Measurements from ENCODE around the gene TEKTIP1.
A peak's percentile ranks its signal among the peaks of the same experiment; 100 is the strongest.

Gene TEKTIP1

DNA sequence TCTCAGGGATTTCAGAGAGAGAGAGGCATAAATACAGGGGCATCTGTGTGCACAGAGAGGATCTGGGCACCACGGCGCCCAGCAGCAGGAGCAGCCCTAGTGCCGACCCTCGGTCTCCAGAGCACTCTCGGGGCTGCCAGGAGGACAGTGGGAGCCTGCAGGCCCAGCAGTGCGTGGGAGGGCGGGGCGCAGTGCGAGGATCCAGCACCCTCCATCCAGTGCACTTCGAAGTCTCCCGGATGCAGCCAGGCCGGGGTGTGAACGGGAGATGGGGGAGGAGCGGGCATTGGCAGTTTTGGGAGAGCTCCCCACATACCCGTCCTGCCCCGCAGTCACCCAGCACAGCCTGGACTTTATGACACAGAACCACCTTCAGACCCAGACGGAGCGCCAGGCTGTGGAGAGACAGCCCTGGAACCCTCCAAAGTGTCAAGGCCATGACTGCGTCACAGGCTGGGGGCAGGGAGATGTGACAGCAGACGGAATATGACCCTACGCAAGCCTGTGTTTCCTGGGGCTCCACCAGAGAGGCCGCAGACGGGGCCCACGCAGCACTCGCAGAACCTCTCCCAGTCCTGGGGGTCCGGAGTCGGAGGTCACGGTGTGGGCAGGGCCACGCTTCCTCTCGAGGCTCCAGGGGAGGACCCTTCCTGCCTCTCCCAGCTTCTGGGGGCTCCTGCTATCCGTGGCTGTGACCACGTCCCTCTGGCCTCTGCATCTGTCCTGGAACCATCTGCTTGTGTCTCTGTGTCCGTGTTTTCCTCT is 14.7 kb upstream of the TEKTIP1 start:
- no peak for DNase-seq

DNA sequence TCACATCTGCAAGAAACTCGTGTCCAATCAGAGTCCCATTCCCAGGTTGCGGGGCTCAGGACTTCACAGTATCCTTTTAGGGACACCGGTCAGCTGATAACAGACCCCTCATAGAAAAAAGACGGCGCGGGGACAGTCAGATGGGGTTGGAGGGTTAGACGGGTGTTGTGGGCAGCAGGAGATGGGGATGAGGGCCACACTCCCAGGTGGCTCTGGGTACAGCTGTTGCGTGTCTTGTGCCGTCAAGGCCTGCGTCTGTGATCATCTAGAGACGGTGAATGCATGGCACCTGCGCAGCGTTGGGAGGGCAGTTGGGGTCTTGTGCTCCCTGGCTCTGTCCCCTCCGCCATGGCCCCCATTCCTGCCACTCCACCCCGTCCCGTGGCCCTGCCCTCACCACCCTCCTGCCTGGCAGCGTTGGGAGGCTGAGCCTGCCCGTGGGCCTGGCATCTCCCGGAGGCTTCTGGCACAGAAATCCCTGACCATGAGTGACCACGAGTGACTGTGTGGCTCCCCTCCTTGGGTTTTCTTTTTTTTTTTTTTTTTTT is 14.0 kb upstream of the TEKTIP1 start:
- no peak for DNase-seq

DNA sequence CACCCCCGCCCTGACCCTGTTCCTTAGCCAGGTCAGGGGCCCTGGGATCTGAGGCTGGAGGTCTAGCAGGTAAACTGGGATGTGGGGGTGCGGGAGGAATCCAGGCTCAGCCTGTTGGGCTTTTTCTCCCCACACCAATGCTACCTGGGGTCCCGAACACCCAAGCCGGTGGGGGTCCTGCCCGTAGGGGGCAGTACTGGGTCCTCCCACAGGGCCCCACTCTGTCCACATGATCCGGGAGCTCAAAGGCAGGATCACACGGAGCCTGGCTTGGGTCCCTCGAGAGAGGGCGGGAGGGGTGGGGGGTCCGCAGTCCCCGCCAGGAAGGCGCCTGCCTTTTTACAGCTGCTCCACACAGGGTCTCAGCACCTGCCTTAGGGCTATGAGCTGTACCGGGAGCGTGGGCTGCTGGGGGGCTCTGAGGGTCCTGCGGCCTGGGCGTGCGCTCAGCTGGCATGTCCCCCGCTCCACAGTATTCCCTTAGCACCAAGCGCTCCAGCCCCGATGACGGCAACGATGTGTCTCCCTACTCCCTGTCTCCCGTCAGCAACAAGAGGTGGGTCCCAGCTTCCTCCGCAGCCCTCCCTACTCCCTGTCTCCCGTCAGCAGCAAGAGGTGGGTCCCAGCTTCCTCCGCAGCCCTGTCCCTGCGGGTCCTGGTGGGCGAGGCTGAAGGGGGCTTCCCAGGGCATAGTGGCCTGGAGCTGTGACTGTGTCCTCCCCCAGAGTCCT is 12.3 kb upstream of the TEKTIP1 start:
- DNase-seq = no peak

GRCh38 chr19:3527238-3527910 is 11.6 kb upstream of the TEKTIP1 start:
- DNase-seq = no peak

DNA sequence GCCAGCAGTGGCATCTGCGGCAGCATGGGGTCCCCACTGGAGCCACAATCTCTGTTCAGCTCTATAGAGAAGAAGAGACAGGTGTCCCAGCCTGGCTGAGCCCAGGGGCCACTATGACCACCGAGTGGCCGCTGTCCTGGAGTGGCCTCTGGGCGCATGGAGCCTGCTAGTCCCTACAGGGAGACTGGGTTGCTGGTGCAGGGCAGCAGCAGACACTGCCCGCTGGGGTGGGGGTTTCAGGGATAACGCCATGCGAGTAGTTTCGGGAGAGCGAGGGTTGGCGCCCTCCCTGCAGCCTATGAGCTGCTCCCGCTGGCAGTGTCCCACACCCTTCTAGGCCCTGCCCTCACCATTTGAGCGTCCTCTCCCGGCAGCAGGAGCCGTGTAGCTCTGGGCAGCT is 10.9 kb upstream of the TEKTIP1 start:
- no peak for DNase-seq

- no peak for DNase-seq
Observed at GRCh38 chr19:3528539-3529211, 10.3 kb upstream of the TEKTIP1 start.

- DNase-seq = peak in 1 of 3 experiments; percentile 25
Observed at GRCh38 chr19:3529299-3529698, 9.7 kb upstream of the TEKTIP1 start.

- DNase-seq = no peak
Observed at GRCh38 chr19:3530389-3530788, 8.6 kb upstream of the TEKTIP1 start.

GRCh38 chr19:3531716-3532115 is 7.3 kb upstream of the TEKTIP1 start:
- no peak for DNase-seq

DNA sequence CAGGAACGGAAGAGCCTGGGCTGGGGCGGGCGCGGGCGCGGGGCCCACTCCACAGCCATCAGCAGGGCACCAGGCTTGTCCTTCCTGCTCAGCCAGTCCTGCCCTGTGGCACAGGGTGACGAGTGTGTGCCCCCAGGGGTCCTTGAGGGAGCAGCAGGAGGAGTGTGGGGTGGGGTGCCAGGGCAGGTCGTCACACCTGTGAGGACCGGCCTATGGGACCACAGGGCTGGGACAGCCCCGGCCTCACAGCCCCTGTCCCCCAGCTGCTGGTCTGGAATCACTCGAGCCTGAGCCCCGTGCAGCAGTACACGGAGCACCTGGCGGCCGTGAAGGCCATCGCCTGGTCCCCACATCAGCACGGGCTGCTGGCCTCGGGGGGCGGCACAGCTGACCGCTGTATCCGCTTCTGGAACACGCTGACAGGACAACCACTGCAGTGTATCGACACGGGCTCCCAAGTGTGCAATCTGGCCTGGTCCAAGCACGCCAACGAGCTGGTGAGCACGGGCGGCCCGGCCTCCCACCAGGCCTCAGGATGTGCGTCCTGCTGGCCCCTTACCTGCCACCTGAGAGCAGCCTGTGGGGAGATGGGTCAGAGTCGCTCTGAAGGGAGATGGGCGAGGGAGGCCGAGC is 6.7 kb upstream of the TEKTIP1 start:
- DNase-seq = no peak

- no peak for DNase-seq
Observed at GRCh38 chr19:3533033-3533432, 5.9 kb upstream of the TEKTIP1 start.

DNA sequence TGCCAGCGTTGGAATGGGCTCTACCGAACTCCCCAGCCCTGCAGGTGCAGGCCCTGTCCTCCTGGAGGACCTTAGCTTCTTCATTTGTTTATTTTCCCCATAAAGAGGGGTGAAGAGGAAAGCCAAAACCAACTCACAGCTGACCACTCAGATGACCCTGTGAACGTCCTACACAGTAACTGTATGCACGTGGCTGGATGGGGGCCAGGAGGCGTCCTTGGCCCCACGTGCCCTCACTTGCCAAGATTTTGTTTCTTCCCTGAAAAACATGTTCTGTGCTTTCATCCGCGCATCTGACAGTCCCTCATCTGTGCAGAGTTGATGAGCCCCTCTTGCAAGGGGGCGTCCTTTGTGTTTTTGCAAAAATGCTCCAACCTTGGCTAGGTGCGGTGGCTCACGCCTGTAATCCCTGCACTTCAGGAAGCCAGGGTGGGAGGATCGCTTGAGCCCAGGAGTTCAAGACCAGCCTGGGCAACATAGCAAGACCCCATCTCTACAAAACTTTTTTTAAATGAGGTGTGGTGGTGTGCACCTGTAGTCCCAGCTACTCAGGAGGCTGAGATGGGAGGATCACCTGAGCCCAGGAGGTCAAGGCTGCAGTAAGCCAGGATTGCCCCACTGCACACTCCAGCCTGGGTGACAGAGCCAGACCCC is 5.3 kb upstream of the TEKTIP1 start:
- no peak for DNase-seq

DNA sequence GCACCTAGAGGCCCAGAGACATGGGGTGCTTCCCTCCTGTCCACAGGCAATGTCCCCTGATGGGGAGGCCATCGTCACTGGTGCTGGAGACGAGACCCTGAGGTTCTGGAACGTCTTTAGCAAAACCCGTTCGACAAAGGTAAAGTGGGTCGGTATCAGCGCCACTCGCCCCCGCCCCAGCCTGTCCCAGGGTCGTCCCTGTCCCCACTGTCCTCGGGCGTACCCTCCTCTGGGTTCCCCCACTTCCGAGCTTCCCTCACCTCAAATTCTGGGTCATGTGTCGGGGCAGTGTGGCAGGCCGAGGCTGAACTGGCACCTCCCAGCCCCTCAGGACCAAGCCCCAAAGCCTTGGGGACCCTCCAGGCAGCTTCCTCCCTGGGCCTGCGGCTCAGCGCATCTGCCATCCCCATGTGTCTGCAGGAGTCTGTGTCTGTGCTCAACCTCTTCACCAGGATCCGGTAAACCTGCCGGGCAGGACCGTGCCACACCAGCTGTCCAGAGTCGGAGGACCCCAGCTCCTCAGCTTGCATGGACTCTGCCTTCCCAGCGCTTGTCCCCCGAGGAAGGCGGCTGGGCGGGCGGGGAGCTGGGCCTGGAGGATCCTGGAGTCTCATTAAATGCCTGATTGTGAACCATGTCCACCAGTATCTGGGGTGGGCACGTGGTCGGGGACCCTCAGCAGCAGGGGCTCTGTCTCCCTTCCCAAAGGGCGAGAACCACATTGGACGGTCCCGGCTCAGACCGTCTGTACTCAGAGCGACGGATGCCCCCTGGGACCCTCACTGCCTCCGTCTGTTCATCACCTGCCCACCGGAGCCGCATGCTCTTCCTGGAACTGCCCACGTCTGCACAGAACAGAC is 4.4 kb upstream of the TEKTIP1 start:
- no peak for DNase-seq

DNA sequence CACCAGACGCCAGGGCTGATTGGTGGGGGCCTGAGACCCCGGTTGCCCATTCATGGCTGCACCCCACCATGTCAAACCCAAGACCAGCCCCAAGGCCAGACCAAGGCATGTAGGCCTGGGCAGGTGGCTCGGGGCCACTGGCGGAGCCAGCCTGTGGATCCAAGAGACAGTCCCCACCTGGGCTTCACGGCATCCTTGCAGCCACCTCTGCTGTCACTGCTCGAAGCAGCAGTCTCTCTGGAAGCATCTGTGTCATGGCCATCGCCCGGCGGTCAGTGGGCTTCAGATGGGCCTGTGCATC is 3.8 kb upstream of the TEKTIP1 start:
- no peak for DNase-seq

DNA sequence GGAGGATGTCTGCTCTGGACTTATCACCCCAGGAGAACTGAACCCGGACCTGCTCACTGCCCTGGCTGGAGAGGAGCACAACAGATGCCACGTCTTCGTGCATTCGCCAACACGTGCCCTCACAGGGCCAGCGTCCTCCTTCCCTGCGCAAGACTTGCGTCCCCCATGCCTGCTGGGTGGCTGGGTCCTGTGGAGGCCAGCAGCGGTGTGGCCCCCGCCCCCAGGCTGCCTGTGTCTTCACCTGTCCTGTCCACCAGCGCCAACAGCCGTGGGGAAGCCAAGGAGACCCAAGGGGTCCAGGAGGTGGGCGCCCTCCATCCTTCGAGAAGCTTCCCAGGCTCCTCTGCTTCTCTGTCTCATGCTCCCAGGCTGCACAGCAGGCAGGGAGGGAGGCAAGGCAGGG is 3.4 kb upstream of the TEKTIP1 start:
- no peak for DNase-seq

DNA sequence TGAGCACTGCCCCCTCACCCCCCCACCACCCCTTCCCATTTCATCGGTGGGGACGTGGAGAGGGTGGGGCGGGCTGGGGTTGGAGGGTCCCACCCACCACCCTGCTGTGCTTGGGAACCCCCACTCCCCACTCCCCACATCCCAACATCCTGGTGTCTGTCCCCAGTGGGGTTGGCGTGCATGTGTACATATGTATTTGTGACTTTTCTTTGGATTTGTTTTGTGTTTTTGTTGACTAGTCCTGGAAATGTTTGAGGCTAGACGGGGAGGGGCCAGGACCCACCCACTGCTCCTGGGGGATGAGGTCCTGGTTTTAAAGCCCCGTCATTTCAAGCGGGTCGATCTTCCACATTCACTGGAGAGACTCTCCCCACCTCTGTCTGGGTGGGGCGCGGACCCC is 3.0 kb upstream of the TEKTIP1 start:
- no peak for DNase-seq

GRCh38 chr19:3536429-3537100 is 2.4 kb upstream of the TEKTIP1 start:
- no peak for DNase-seq

DNA sequence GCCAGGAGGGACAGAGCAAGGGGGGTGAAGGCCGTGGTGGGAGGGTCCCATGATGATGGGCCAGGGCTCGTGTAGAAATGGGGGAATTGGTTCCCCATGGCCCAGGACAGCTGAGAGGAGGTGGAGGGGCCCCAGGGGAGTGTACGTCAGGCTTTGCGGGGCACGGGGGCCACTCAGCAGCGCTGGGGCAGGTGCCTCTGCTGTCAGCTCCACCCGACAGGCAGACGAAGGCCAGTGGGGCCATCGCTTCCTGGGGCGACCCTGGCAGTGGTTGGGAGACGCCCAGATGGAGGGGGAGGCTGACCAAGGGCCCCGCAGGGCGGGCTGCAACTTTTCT is 1.9 kb upstream of the TEKTIP1 start:
- DNase-seq = no peak

DNA sequence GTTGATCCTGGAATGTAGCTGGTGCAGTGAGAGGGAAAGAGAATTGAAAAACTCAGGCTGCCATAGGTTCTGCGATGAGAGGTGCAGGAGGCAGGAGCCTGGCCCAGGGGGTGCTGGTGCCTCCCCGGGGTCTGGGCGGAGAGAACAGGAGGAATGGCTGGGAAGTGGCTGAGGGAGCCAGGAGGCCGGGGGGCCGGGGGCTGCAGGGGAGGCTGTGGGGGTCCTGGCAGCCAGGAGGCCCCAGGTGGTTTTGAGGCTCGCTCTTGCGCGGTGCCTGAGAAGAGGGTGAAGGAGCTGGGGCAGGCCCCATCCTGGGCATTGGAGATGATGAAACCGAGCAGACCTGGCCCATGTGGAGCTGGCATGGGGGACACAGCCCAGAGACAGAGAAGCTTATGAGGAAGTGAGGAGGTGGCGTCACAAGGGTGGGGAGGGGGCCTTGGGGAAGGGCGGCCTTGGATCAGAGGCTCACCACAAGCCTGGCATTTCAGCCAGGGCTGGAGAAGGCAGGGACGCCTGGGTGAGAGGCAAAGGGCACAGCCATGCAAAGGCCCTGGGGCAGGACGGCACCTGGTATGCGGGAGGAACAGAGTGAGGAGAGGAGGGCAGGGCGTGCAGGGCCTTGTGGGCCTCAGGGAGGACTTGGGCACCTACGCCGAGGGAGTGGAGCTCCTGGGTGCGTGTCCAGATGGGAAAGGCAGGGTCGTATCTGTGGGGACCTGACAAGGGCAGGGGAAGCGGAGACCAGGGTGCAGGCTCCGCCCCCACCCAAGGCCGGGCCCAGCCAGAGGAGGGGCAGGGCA is 1.3 kb upstream of the TEKTIP1 start:
- DNase-seq = no peak
